Hepatocyte (in vitro differentiated cells): ENCODE data around the gene FAM89B. TPM values are rescaled to one million over a fixed set of nuclear protein-coding genes. Genes with fewer than 3 reads are reported as not detected.

Source experiments
- DNase-seq: peaks from one replicate; pipeline ENCODE4 v3.0.0-alpha.2; 2016; ENCODE audit warnings: low spot score
- H2AFZ ChIP-seq: fragments of 200-600 bp; sonication (generic); 2 replicates; pipeline ENCODE4 v1.6.0; 2016; ENCODE audit warnings: antibody characterized with exemption, mild to moderate bottlenecking
- H3K27ac ChIP-seq: fragments of 200-600 bp; sonication (generic); 2 replicates; pipeline ENCODE4 v1.5.1; 2016; ENCODE audit warnings: mild to moderate bottlenecking
- H3K27me3 ChIP-seq: fragments of 200-600 bp; sonication (generic); 2 replicates; pipeline ENCODE4 v1.6.1; 2016
- H3K36me3 ChIP-seq: fragments of 200-600 bp; sonication (generic); replicated peaks from 2 replicates; pipeline ENCODE4 v1.5.1; 2016; ENCODE audit warnings: low read depth; ENCODE audit not compliant: insufficient read depth
- H3K4me1 ChIP-seq: fragments of 200-600 bp; sonication (generic); 2 replicates; pipeline ENCODE4 v1.5.1; 2016; ENCODE audit warnings: mild to moderate bottlenecking, moderate library complexity; ENCODE audit not compliant: insufficient read depth
- H3K4me2 ChIP-seq: fragments of 200-600 bp; sonication (generic); 2 replicates; pipeline ENCODE4 v1.6.0; 2016
- H3K4me3 ChIP-seq: fragments of 200-600 bp; sonication (generic); 2 replicates; pipeline ENCODE4 v1.5.1; 2016; ENCODE audit warnings: mild to moderate bottlenecking
- H3K79me2 ChIP-seq: fragments of 200-600 bp; sonication (generic); 2 replicates; pipeline ENCODE4 v1.6.0; 2017; ENCODE audit warnings: mild to moderate bottlenecking
- H3K9me2 ChIP-seq: fragments of 200-600 bp; sonication (generic); replicated peaks from 2 replicates; pipeline ENCODE4 v1.6.0; 2017; ENCODE audit warnings: mild to moderate bottlenecking; ENCODE audit not compliant: insufficient read depth
- H3K9me3 ChIP-seq: fragments of 200-600 bp; sonication (generic); 2 replicates; pipeline ENCODE4 v1.5.1; 2016; ENCODE audit warnings: low read depth, mild to moderate bottlenecking
- H4K20me1 ChIP-seq: fragments of 200-600 bp; sonication (generic); 2 replicates; pipeline ENCODE4 v1.6.0; 2016; ENCODE audit warnings: mild to moderate bottlenecking; ENCODE audit not compliant: insufficient read depth, poor library complexity, severe bottlenecking
- CTCF ChIP-seq: fragments of 200-600 bp; sonication (generic); IDR thresholded peaks from 2 replicates; pipeline ENCODE4 v1.5.1; 2016; ENCODE audit warnings: antibody characterized with exemption, mild to moderate bottlenecking; ENCODE audit not compliant: poor library complexity
- EZH2 ChIP-seq: fragments of 200-600 bp; sonication (generic); IDR thresholded peaks from 2 replicates; pipeline ENCODE4 v1.6.1; 2016; ENCODE audit warnings: antibody characterized with exemption, mild to moderate bottlenecking, borderline replicate concordance
- EZH2phosphoT487 ChIP-seq: fragments of 200-600 bp; sonication (generic); IDR thresholded peaks from one replicate; pipeline ENCODE4 v1.6.1; 2018; ENCODE audit warnings: antibody characterized with exemption, mild to moderate bottlenecking, low read depth, moderate library complexity; ENCODE audit not compliant: unreplicated experiment, severe bottlenecking
- WGBS: methylation state at CpG from one replicate; pipeline ENCODE4 v1.1.6; 2016; ENCODE audit warnings: low lambda C conversion rate; ENCODE audit errors: missing lambda C conversion rate; 5-methylcytosine and 5-hydroxymethylcytosine counted together
- polyA plus RNA-seq: library from polyadenylated mRNA; unstranded; fragments of >200 nt; fragmentation: Nextera tagmentation; extraction: Ambion mirVana; gene quantifications from 2 replicates; pipeline ENCODE4 v1.2.1, GENCODE V29; 2016
- total RNA-seq: library from RNA; depleted of rRNA; stranded (reverse); fragments of >200 nt; gene quantifications from 2 replicates; pipeline ENCODE4 v1.2.3, GENCODE V29; 2014

Gene FAM89B
- total and polyA plus RNA-seq, 2 experiments from 2014 or later = 34.1 to 112 TPM

GRCh38 chr11:65609665-65610064 is 37.3 kb downstream of the FAM89B start:
- TF ChIP-seq CTCF (no peak), EZH2 (no peak), EZH2phosphoT487 (no peak)
- Histone ChIP-seq H3K4me1 (peaks cover 30% of the 10 kb centered on the region), H3K27me3 (no peaks in the 10 kb centered on the region), H2AFZ (no peak overlapping the region), H3K79me2 (peaks cover 56% of the 10 kb centered on the region), H3K27ac (no peak overlapping the region), H3K36me3 (no peaks in the 10 kb centered on the region), H3K9me2 (no peaks in the 10 kb centered on the region), H3K9me3 (no peaks in the 10 kb centered on the region), H3K4me3 (no peak overlapping the region), H3K4me2 (no peak overlapping the region), H4K20me1 (peaks cover 56% of the 10 kb centered on the region)
- WGBS = 95% methylated on average over 3 of the region's 5 CpGs
- no peak for DNase-seq

- DNase-seq = no peak
- Histone ChIP-seq H3K9me3 (no peaks in the 10 kb centered on the region), H3K27me3 (no peaks in the 10 kb centered on the region), H4K20me1 (peaks cover 56% of the 10 kb centered on the region), H3K79me2 (peaks cover 57% of the 10 kb centered on the region), H3K9me2 (no peaks in the 10 kb centered on the region), H3K4me2 (no peak overlapping the region), H3K27ac (no peak overlapping the region), H2AFZ (no peak overlapping the region), H3K36me3 (no peaks in the 10 kb centered on the region), H3K4me1 (peaks cover 30% of the 10 kb centered on the region), H3K4me3 (no peak overlapping the region)
- 84% methylated on average over 6 of the region's 6 CpGs for WGBS
- no peak for TF ChIP-seq EZH2phosphoT487
- no peak for TF ChIP-seq CTCF
- TF ChIP-seq EZH2 = no peak
Observed at GRCh38 chr11:65610404-65610803, 38.1 kb downstream of the FAM89B start.

- Histone ChIP-seq H3K9me2 (no peaks in the 10 kb centered on the region), H3K36me3 (no peaks in the 10 kb centered on the region), H3K4me2 (peak overlapping the region; percentile 88), H3K4me1 (peaks cover 30% of the 10 kb centered on the region), H3K9me3 (no peaks in the 10 kb centered on the region), H3K4me3 (no peak overlapping the region), H3K79me2 (peaks cover 59% of the 10 kb centered on the region), H2AFZ (no peak overlapping the region), H3K27ac (no peak overlapping the region), H4K20me1 (peaks cover 56% of the 10 kb centered on the region), H3K27me3 (no peaks in the 10 kb centered on the region)
- TF ChIP-seq CTCF (no peak), EZH2phosphoT487 (no peak), EZH2 (no peak)
- 76% methylated on average over 6 of the region's 10 CpGs for WGBS
- no peak for DNase-seq
Observed at GRCh38 chr11:65611028-65611757, 38.9 kb downstream of the FAM89B start.
